HG02981 (cell line): ENCODE data around the gene KCNQ1.
"Not testable (repeated sequence)": the region's sequence is repeated elsewhere in the genome, so short reads cannot be mapped to it uniquely, and the experiment has no call there.

Experiments used
- ATAC-seq: cut with Tn5 transposase; IDR thresholded peaks from one replicate; pipeline ENCODE4 v1.9.1; 2021; ENCODE audit warnings: mild to moderate bottlenecking, moderate library complexity; ENCODE audit not compliant: unreplicated experiment

Gene KCNQ1

GRCh38 chr11:2631161-2631560 lies 186.4 kb downstream of the KCNQ1 start:
- no peak for ATAC-seq

GRCh38 chr11:2639763-2640162 lies 195.0 kb downstream of the KCNQ1 start:
- ATAC-seq, result not testable (repeated sequence)

- no peak for ATAC-seq
These were observed 196.8 kb downstream of the KCNQ1 start for GRCh38 chr11:2641623-2642022.

GRCh38 chr11:2643746-2644145 lies 198.9 kb downstream of the KCNQ1 start:
- no peak for ATAC-seq

GRCh38 chr11:2644844-2645778 lies 200.3 kb downstream of the KCNQ1 start:
- no peak for ATAC-seq

- ATAC-seq, result no peak
These were observed 200.9 kb downstream of the KCNQ1 start for GRCh38 chr11:2645779-2646118.

- no peak for ATAC-seq
These were observed 202.4 kb downstream of the KCNQ1 start for GRCh38 chr11:2647167-2647566.

- ATAC-seq, result no peak
These were observed 203.1 kb downstream of the KCNQ1 start for GRCh38 chr11:2647953-2648352.

GRCh38 chr11:2649400-2649799 lies 204.6 kb downstream of the KCNQ1 start:
- ATAC-seq, result no peak

GRCh38 chr11:2649848-2650247 lies 205.0 kb downstream of the KCNQ1 start:
- no peak for ATAC-seq

- no peak for ATAC-seq
These were observed 205.6 kb downstream of the KCNQ1 start for GRCh38 chr11:2650343-2650867.

- no peak for ATAC-seq
These were observed 206.3 kb downstream of the KCNQ1 start for GRCh38 chr11:2651054-2651617.

- ATAC-seq, result no peak
These were observed 207.0 kb downstream of the KCNQ1 start for GRCh38 chr11:2651826-2652271.

GRCh38 chr11:2652333-2653197 lies 207.8 kb downstream of the KCNQ1 start:
- no peak for ATAC-seq

GRCh38 chr11:2653198-2653551 lies 208.4 kb downstream of the KCNQ1 start:
- ATAC-seq, result no peak

- no peak for ATAC-seq
These were observed 209.3 kb downstream of the KCNQ1 start for GRCh38 chr11:2653930-2654739.

- no peak for ATAC-seq
These were observed 210.4 kb downstream of the KCNQ1 start for GRCh38 chr11:2655016-2655719.

GRCh38 chr11:2655834-2656622 lies 211.2 kb downstream of the KCNQ1 start:
- no peak for ATAC-seq

- no peak for ATAC-seq
These were observed 212.1 kb downstream of the KCNQ1 start for GRCh38 chr11:2656859-2657258.
